ENCODE data around the gene ATP2A2. TPM values are rescaled to one million over a fixed set of nuclear protein-coding genes. Genes with fewer than 3 reads are reported as not detected.

ATP2A2 gene
- total and polyA plus RNA-seq, 2 of the 4 experiments (the other 2 are of a cell fraction): 166 to 225 TPM

- no peak for TF ChIP-seq CHD1 (IDR thresholded peaks at IDR 0.05; ENCODE audit: low read depth, low read length)
- no peak for TF ChIP-seq USF2 (IDR thresholded peaks at IDR 0.05; ENCODE audit: low read depth, low read length)
- TF ChIP-seq ELK1 (IDR thresholded peaks at IDR 0.05; ENCODE audit: borderline replicate concordance, low read depth, low read length): no peak
- TF ChIP-seq CEBPB (IDR thresholded peaks at IDR 0.05; ENCODE audit: low read depth, low read length): no peak
- no peak for TF ChIP-seq CTCF (conservative IDR thresholded peaks at IDR 0.05; ENCODE audit: low read depth, low read length)
- TF ChIP-seq MAZ (IDR thresholded peaks at IDR 0.05; ENCODE audit: borderline replicate concordance, low read depth, low read length): no peak
- no peak for TF ChIP-seq NFE2L2 (IDR thresholded peaks at IDR 0.05; ENCODE audit: low read depth, low read length)
- TF ChIP-seq RAD21 (IDR thresholded peaks at IDR 0.05; ENCODE audit: low read length): no peak
- H3K4ac ChIP-seq (ENCODE audit: low read depth, low read length): no peak overlapping the region
- H2BK120ac ChIP-seq (ENCODE audit: low read depth, low read length): no peak overlapping the region
- H4K91ac ChIP-seq (ENCODE audit: insufficient read depth, low read depth, low read length): no peak overlapping the region
- no peak overlapping the region for H3K18ac ChIP-seq (ENCODE audit: low read depth, low read length)
- no peak overlapping the region for H2BK20ac ChIP-seq (ENCODE audit: low read depth, low read length)
- peaks cover 66% of the 10 kb centered on the region for H3K36me3 ChIP-seq (ENCODE audit: control insufficient read depth, insufficient read depth, low read length)
- no peak overlapping the region for H3K27ac ChIP-seq (ENCODE audit: insufficient read depth, low read length)
- H3K27me3 ChIP-seq (ENCODE audit: control insufficient read depth, insufficient read depth, low read length): no peaks in the 10 kb centered on the region
- H4K20me1 ChIP-seq (ENCODE audit: insufficient read depth, low read length): peaks cover 66% of the 10 kb centered on the region
- peaks cover 16% of the 10 kb centered on the region; the same call in 1 of the 2 replicates for H3K9me1 ChIP-seq (ENCODE audit: insufficient read depth, low read length)
- peaks cover 2% of the 10 kb centered on the region; the same call in 1 of the 2 replicates for H3K4me1 ChIP-seq (ENCODE audit: control insufficient read depth, insufficient read depth, low read length)
- ATAC-seq (ENCODE audit: low read depth) (no peak), DNase-seq (no peak)
- no peak overlapping the region for H4K5ac ChIP-seq (ENCODE audit: low read depth, low read length)
- peaks cover 52 to 73% of the 10 kb centered on the region in 2 experiments for H3K79me1 ChIP-seq (ENCODE audit: low read depth in 1 of 2, low read length in 2 of 2)
- in situ Hi-C loops (cut with MboI; ENCODE audit: low sequenced_read_pairs): no loop called here
- dilution Hi-C loops (cut with HindIII; ENCODE audit: low sequenced_read_pairs, unreplicated experiment): no loop called here
- no peak overlapping the region for H2BK5ac ChIP-seq (ENCODE audit: low read depth, low read length, poor library complexity, severe bottlenecking)
- H2AK9ac ChIP-seq (replicated peaks; ENCODE audit: low read depth, low read length, poor library complexity): no peak overlapping the region
- no peak overlapping the region for H3K56ac ChIP-seq (ENCODE audit: extremely low read depth, insufficient read depth, low read length)
- H2AK5ac ChIP-seq (ENCODE audit: low read depth, low read length): no peak overlapping the region
- no peaks in the 10 kb centered on the region for H3K9me3 ChIP-seq (ENCODE audit: control insufficient read depth, insufficient read depth, low read length)
- H3K4me2 ChIP-seq (ENCODE audit: low read depth, low read length): no peak overlapping the region
- no TSS peak for BruUV-seq (replicated peaks)
- no peak overlapping the region for H2AFZ ChIP-seq (replicated peaks; ENCODE audit: low read length, poor library complexity)
- no peak overlapping the region for H3K23ac ChIP-seq (ENCODE audit: low read depth, low read length)
- intact Hi-C loops (cut with micrococcal nuclease): no loop called here
- ChIA-PET CTCF (no interaction called here), POLR2A (ENCODE audit: unreplicated experiment) (no interaction called here)
- no peak overlapping the region for H3K14ac ChIP-seq (replicated peaks; ENCODE audit: low read depth, low read length)
- no peak overlapping the region for H4K8ac ChIP-seq (ENCODE audit: low read depth in 2 of 2, low read length in 2 of 2)
- no peak overlapping the region for H3K9ac ChIP-seq (ENCODE audit: low read depth, low read length)
- no peak overlapping the region for H2BK15ac ChIP-seq (ENCODE audit: low read depth, low read length)
- no peak overlapping the region for H3K4me3 ChIP-seq (ENCODE audit: insufficient read depth, low read depth, low read length)
Measured at GRCh38 chr12:110333201-110333600, 52.2 kb downstream of the ATP2A2 start.
